Stimulated activated CD4-positive, alpha-beta T cell treated with anti-CD3 and anti-CD28 coated beads, Interleukin-12 subunit alpha, Interleukin-12 subunit beta, amount 100 ng/mL, for 48 hours (primary cell): ENCODE measurements around the gene MPP3.
"Not testable (repeated sequence)": the region's sequence is repeated elsewhere in the genome, so short reads cannot be mapped to it uniquely, and the experiment has no call there.

Experiments
- DNase-seq, 3 donors: peaks; one replicate each; pipeline ENCODE4 v3.0.0-alpha.2; 2020; ENCODE audit warnings: low read depth in 2 of 3, low spot score in 1 of 3

Gene MPP3, protein sequence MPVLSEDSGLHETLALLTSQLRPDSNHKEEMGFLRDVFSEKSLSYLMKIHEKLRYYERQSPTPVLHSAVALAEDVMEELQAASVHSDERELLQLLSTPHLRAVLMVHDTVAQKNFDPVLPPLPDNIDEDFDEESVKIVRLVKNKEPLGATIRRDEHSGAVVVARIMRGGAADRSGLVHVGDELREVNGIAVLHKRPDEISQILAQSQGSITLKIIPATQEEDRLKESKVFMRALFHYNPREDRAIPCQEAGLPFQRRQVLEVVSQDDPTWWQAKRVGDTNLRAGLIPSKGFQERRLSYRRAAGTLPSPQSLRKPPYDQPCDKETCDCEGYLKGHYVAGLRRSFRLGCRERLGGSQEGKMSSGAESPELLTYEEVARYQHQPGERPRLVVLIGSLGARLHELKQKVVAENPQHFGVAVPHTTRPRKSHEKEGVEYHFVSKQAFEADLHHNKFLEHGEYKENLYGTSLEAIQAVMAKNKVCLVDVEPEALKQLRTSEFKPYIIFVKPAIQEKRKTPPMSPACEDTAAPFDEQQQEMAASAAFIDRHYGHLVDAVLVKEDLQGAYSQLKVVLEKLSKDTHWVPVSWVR

DNA sequence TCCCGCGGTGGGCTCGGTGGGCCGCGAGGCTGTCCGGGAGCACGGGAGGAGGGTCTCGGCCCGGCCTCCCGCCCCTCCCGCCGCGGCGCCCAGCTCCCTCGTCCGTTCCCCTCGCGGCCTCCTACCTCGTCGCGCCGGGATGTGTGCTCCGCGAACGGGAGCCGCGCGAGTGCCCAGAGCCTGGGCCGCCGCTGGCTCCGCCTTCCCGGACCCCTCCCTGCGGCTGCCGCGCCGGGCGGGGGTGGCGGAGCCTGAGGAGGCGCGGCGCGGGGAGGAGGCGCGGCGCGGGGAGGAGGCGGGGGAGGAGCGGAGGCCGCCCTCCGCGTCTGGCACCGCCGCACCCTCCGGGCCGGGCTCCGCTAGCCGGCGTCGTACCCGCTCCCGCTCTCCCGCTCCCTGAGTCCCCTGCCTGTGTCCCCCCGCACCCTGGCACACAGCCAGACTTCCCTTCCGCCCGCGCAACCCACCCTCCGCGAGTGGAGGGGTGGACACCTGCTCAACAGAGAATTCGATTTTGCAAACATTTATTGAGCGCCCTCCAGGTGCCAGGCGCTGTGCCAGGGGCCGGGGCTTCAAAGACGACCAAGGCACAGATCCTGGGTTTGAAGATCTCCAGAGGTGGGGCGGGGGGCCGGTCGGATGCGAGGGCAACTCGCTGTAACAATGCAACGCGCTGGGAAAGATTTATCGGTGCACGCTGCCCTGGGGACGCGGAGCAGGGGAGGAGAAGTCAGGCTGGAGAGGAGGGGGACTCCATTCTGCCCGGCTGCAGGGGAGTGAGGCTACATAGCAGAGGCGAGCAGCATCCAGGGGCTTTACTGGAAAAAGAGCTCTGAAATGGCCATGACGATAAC is at the start of gene MPP3:
Gene MPP3 (minus strand): TSS at position 171 of the 854 bp plus-strand sequence. CDS start 1,240 bp downstream, outside the sequence.
- DNase-seq = peak in 1 of 3 donors; percentile 25

DNA sequence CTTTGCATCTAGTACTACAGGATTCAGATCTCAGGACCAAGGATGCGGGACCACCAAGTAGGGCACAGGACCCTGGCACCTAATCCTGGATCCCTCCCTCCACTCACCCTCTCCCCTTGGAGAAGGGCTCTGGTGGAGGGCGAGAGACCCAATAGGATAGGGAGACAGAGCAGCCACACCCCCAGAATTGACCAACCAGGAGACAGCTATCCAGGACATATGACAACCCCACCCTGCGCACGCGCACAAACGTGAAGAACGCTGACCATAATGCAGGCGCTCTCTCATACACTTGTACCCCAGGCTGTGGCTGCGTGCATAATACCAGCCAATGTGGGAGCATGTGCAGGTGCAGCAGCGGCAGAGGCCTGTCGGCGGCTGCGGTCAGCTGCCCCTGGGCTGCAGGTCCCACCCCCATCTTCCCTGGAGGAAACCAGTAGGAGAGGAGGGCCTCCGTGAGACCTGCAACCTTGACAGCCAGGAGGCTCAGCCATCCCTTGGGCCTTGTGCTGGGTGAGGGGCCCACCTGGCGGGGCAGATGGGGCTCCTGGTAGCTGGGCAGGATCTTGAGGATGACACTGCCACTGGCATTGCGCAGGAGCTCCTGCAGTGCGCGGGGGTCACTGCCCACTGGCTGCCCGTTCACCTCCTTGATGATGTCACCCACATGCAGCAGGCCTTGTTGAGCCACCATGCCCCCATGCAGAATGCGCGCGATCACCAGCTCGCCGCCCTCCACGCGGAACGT is 49.0 kb upstream of the MPP3 start:
- DNase-seq = no peak

DNA sequence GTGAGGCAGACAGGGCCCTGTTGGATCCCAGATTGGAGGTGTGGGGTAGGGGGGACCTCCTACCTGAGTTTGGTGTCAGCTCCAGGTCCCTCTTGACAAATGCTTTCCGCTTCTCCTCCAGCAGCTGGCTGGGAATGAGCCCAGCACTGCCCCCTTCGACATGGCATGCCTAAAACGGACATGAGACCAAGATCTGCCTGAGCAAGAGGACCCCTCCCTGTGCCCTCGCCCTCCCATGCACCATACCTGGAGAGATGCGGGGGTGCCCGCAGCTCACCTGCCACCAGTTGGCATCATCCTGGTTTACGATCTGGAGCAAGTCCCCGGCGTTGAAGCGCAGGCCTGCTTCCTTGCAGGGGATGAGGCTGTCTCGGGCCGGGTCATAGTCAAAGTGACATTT is 48.2 kb upstream of the MPP3 start:
- no peak for DNase-seq

DNA sequence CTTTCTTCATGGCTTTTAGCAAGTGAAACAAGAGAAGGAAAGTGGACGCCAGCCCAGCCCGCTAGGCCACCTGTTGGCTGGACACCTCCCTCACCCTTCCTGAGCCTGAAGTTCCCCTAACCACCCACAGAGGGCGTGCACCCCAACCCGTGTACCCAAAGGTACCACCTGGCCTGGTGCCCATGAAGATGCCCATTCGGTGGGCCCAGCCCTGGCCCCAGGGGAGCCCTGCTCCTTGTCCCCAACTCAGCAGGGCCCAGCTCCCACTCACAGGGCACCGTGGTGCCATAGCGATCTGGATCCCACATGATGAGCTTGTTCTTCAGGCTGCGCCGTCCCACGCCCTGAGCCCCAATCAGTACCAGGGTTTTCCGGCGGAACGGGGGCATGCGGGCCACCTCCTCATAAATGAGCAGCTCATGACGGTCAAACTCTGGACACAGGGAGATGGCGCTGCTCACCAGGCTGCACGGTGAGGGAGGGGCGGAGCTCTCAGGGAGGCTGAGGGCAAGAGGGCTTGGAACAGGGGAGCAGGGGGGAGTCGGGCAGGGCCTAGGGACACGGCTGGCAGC is 47.6 kb upstream of the MPP3 start:
- peak; percentile 9 to 40 (median 22) for DNase-seq

- DNase-seq = no peak
These were observed 46.9 kb upstream of the MPP3 start for GRCh38 chr17:43879723-43880419.

- DNase-seq = peak; percentile 41 to 66 (median 59)
These were observed 45.6 kb upstream of the MPP3 start for GRCh38 chr17:43878260-43879175.

DNA sequence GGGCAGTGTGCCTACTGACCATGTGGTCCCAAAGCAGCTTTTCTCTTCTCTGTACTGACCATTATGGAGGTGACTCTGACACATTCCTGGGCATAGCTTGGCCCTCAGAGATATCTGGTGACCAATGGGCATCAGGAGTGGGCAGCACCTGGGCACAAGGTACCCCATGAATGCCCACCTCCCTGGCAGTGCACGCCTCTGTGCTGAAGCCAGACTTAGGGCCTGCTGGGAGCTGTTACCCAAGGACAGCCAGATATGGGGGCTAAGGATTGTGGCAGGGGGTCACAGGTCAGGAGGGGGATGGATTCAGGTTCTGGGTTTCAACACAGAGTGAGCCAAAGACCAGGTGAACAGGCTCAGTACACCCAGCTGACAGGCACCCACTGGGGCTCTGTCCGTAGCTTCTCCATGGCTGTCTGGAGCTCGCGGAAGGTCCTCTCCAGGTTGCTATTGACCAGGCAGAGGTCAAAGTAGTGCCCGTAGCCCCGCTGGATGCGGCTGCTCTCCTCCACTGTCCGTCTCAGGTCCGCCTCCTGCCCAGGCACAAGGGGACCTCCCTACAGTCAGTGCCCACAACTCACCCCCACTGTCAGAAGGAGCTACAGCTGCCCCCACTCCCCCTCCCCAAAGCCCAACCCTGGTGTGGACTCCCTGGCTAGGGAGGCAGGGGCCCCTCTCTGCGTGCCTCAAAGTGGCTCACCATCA is 44.7 kb upstream of the MPP3 start:
- no peak for DNase-seq

GRCh38 chr17:43877031-43877430 is 44.1 kb upstream of the MPP3 start:
- no peak for DNase-seq

DNA sequence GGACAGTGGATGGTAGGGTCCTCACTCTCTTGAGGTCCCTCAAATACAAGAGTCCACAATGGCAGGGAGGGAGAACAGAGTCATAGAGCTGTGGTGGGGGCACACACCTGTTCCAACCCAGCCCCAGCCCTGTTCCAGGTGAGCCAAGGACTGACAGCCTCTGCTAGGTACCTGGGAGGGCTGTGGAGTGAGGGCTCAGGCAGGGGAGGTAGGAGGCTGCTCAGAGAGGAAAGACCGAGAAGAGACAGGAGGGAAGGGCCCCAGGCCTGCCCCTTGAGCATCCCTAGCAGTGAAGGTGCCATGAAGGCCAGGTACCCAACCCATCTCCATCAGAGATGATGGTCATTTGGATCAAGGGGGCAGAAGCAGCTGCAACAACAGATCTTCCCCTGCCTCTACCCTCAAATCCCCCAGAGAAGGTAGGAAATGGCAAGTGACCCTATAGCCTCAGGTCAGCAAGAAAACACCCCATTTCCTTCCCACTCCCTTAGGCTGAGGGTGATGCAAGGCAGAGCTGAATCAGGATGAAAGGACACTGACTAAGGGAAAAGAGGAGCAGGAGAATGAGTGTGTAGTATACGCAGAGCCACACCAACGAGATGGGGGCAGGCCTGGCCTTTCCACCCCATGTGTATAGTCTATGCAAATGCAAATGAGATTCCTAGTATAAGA is 42.7 kb upstream of the MPP3 start:
- no peak for DNase-seq

- no peak for DNase-seq
These were observed 41.3 kb upstream of the MPP3 start for GRCh38 chr17:43874293-43874692.

GRCh38 chr17:43873815-43874214 is 40.9 kb upstream of the MPP3 start:
- DNase-seq = no peak

GRCh38 chr17:43873091-43873490 is 40.1 kb upstream of the MPP3 start:
- DNase-seq = no peak

- no peak for DNase-seq
These were observed 39.2 kb upstream of the MPP3 start for GRCh38 chr17:43871946-43872690.

- DNase-seq = not testable (repeated sequence)
These were observed 36.1 kb upstream of the MPP3 start for GRCh38 chr17:43869031-43869430.

- no peak for DNase-seq
These were observed 35.5 kb upstream of the MPP3 start for GRCh38 chr17:43868226-43868994.
